Uterus (tissue), 2 donors: Measurements from ENCODE around the gene RANBP9.

Experiments used
- CTCF ChIP-seq, 4 experiments: fragments of 200-600 bp in 2 of 4; fragments of 450-650 bp in 2 of 4; sonication (generic) in 2 of 4; IDR thresholded peaks; one replicate each; pipeline ENCODE4 v1.5.1; 2016 to 2019; ENCODE audit warnings: antibody characterized with exemption in 4 of 4, mild to moderate bottlenecking in 2 of 4, moderate library complexity in 1 of 4
- POLR2A ChIP-seq, 2 donors: fragments of 450-650 bp; IDR thresholded peaks; one replicate each; pipeline ENCODE4 v1.6.1; 2016; ENCODE audit warnings: antibody characterized with exemption in 2 of 2, mild to moderate bottlenecking in 1 of 2, moderate library complexity in 1 of 2

- TF ChIP-seq CTCF (IDR thresholded peaks at IDR 0.05) (no peak), POLR2A (IDR thresholded peaks at IDR 0.05) (no peak)
Observed at GRCh38 chr6:13759025-13759424, 47.4 kb upstream of the RANBP9 start.
